Measurements from ENCODE around the gene LIN37. TPM values are rescaled to one million over a fixed set of nuclear protein-coding genes. Genes with fewer than 3 reads are reported as not detected.

The LIN37 gene
- total and polyA plus RNA-seq, 2 experiments from 2014 or later, result 12.0 to 13.6 TPM

GRCh38 chr19:35746531-35746930 lies 1.8 kb upstream of the LIN37 start:
- Histone ChIP-seq H3K4me2 (peak overlapping the region; percentile 93), H3K27me3 (no peaks in the 10 kb centered on the region), H3K36me3 (replicated peaks; ENCODE audit: insufficient read depth, low read depth) (no peaks in the 10 kb centered on the region), H3K27ac (peak overlapping the region; percentile 73), H3K9me2 (replicated peaks; ENCODE audit: insufficient read depth) (no peaks in the 10 kb centered on the region), H2AFZ (no peak overlapping the region), H4K20me1 (ENCODE audit: insufficient read depth, poor library complexity, severe bottlenecking) (no peaks in the 10 kb centered on the region), H3K4me1 (ENCODE audit: insufficient read depth) (peaks cover 11% of the 10 kb centered on the region), H3K9me3 (ENCODE audit: low read depth) (no peaks in the 10 kb centered on the region), H3K79me2 (peaks cover 36% of the 10 kb centered on the region), H3K4me3 (peak overlapping the region; percentile 48)
- TF ChIP-seq CTCF (IDR thresholded peaks at IDR 0.05; ENCODE audit: poor library complexity), result no peak
- no peak for TF ChIP-seq EZH2phosphoT487 (IDR thresholded peaks at IDR 0.05; ENCODE audit: low read depth, severe bottlenecking, unreplicated experiment)
- TF ChIP-seq EZH2 (IDR thresholded peaks at IDR 0.05; ENCODE audit: borderline replicate concordance), result no peak
- 93% methylated on average over 5 of the region's 5 CpGs for WGBS (ENCODE audit: low lambda C conversion rate, missing lambda C conversion rate)
- DNase-seq (ENCODE audit: low spot score), result no peak

GRCh38 chr19:35750167-35750566 lies 1.8 kb downstream of the LIN37 start:
- Histone ChIP-seq H3K4me1 (ENCODE audit: insufficient read depth) (peaks cover 14% of the 10 kb centered on the region), H3K9me2 (replicated peaks; ENCODE audit: insufficient read depth) (no peaks in the 10 kb centered on the region)
- DNase-seq (ENCODE audit: low spot score), result no peak

GRCh38 chr19:35751839-35752745 lies 3.7 kb downstream of the LIN37 start:
- no peaks in the 10 kb centered on the region for H4K20me1 ChIP-seq (ENCODE audit: insufficient read depth, poor library complexity, severe bottlenecking)
- no peak overlapping the region for H3K27ac ChIP-seq
- H3K9me3 ChIP-seq (ENCODE audit: low read depth), result no peaks in the 10 kb centered on the region
- H2AFZ ChIP-seq, result no peak overlapping the region
- 97% methylated on average over 14 of the region's 14 CpGs for WGBS (ENCODE audit: low lambda C conversion rate, missing lambda C conversion rate)
- H3K79me2 ChIP-seq, result peaks cover 27% of the 10 kb centered on the region
- DNase-seq (ENCODE audit: low spot score), result no peak
- H3K27me3 ChIP-seq, result peaks cover 2% of the 10 kb centered on the region
- H3K9me2 ChIP-seq (replicated peaks; ENCODE audit: insufficient read depth), result no peaks in the 10 kb centered on the region
- peaks cover 25% of the 10 kb centered on the region for H3K4me1 ChIP-seq (ENCODE audit: insufficient read depth)
- no peaks in the 10 kb centered on the region for H3K36me3 ChIP-seq (replicated peaks; ENCODE audit: insufficient read depth, low read depth)
- TF ChIP-seq EZH2phosphoT487 (IDR thresholded peaks at IDR 0.05; ENCODE audit: low read depth, severe bottlenecking, unreplicated experiment) (no peak), EZH2 (IDR thresholded peaks at IDR 0.05; ENCODE audit: borderline replicate concordance) (no peak), CTCF (IDR thresholded peaks at IDR 0.05; ENCODE audit: poor library complexity) (no peak)
- no peak overlapping the region for H3K4me2 ChIP-seq
- no peak overlapping the region for H3K4me3 ChIP-seq

More at GRCh38 chr19:35750167-35750566, 1.8 kb downstream of the LIN37 start:
- H3K79me2 ChIP-seq, result peaks cover 41% of the 10 kb centered on the region
- no peak overlapping the region for H2AFZ ChIP-seq
- 81% methylated on average over 4 of the region's 5 CpGs for WGBS (ENCODE audit: low lambda C conversion rate, missing lambda C conversion rate)
- H3K4me3 ChIP-seq, result no peak overlapping the region
- no peaks in the 10 kb centered on the region for H3K36me3 ChIP-seq (replicated peaks; ENCODE audit: insufficient read depth, low read depth)
- no peaks in the 10 kb centered on the region for H3K9me3 ChIP-seq (ENCODE audit: low read depth)
- TF ChIP-seq EZH2phosphoT487 (IDR thresholded peaks at IDR 0.05; ENCODE audit: low read depth, severe bottlenecking, unreplicated experiment) (no peak), CTCF (IDR thresholded peaks at IDR 0.05; ENCODE audit: poor library complexity) (no peak), EZH2 (IDR thresholded peaks at IDR 0.05; ENCODE audit: borderline replicate concordance) (no peak)
- no peaks in the 10 kb centered on the region for H4K20me1 ChIP-seq (ENCODE audit: insufficient read depth, poor library complexity, severe bottlenecking)
- no peak overlapping the region for H3K27ac ChIP-seq
- H3K27me3 ChIP-seq, result peaks cover 2% of the 10 kb centered on the region
- H3K4me2 ChIP-seq, result peak overlapping the region; percentile 47

Data from hepatocyte (in vitro differentiated cells).